SK-N-SH (cell line): ENCODE measurements around the gene IDE. TPM values are rescaled to one million over a fixed set of nuclear protein-coding genes. Genes with fewer than 3 reads are reported as not detected.

Experiments used
- CTCF ChIA-PET: fragments of 300-600, 350-600 bp; formaldehyde crosslinking; extraction: SDS; loops from one replicate; lab custom pipeline; 2021; lab: Yijun Ruan, JAX
- POLR2A ChIA-PET: fragments of 350-600 bp; sonication (Branson Sonifier 250); formaldehyde crosslinking; extraction: SDS; loops from one replicate; lab custom pipeline; 2020; ENCODE audit warnings: antibody characterized with exemption, inconsistent platforms; lab: Yijun Ruan, JAX
- DNase-seq: peaks from one replicate; pipeline ENCODE4 v3.0.0; 2012
- H2AFZ ChIP-seq: fragments of 200-600 bp; sonication (generic); 2 replicates; pipeline ENCODE4 v1.8.1; 2016; ENCODE audit warnings: antibody characterized with exemption, mild to moderate bottlenecking, low read depth
- H3F3A ChIP-seq: fragments of 200-600 bp; sonication (generic); replicated peaks from 2 replicates; pipeline ENCODE3; 2016; ENCODE audit warnings: antibody characterized with exemption, mild to moderate bottlenecking; ENCODE audit not compliant: insufficient read depth
- H3K27ac ChIP-seq, 2 experiments: fragments of 200-500 bp in 1 of 2; fragments of 200-600 bp in 1 of 2; sonication (Bioruptor generic) in 1 of 2; sonication (generic), shearing (Covaris generic) in 1 of 2; 2 replicates each; pipeline versions ENCODE4 v1.5.1 to v1.6.1; 2014 to 2016; ENCODE audit warnings: low read depth in 2 of 2, inconsistent platforms in 1 of 2, low read length in 1 of 2, mild to moderate bottlenecking in 1 of 2, mixed read lengths in 1 of 2
- H3K27me3 ChIP-seq: fragments of 200-600 bp; sonication (generic), shearing (Covaris generic); 2 replicates; pipeline ENCODE4 v1.6.1; 2016; ENCODE audit warnings: mixed run types; ENCODE audit not compliant: insufficient read depth
- H3K36me3 ChIP-seq, 2 experiments: fragments of 200-500 bp in 1 of 2; fragments of 200-600 bp in 1 of 2; sonication (Bioruptor generic) in 1 of 2; sonication (generic) in 1 of 2; replicated peaks in 1 of 2; 2 replicates each; pipeline versions ENCODE3 to v1.5.1; 2014 to 2016; ENCODE audit warnings: low read length in 1 of 2, mild to moderate bottlenecking in 1 of 2; ENCODE audit not compliant: insufficient read depth in 2 of 2, control insufficient read depth in 1 of 2
- H3K4me1 ChIP-seq, 2 experiments: fragments of 200-500 bp in 1 of 2; fragments of 200-600 bp in 1 of 2; sonication (Bioruptor generic) in 1 of 2; sonication (generic), shearing (Covaris generic) in 1 of 2; 2 replicates each; pipeline versions ENCODE4 v1.5.1 to v1.6.1; 2014 to 2016; ENCODE audit warnings: low read depth in 1 of 2, low read length in 1 of 2, mixed run types in 1 of 2; ENCODE audit not compliant: insufficient read depth in 2 of 2, control insufficient read depth in 1 of 2
- H3K4me2 ChIP-seq: fragments of 200-600 bp; sonication (generic), shearing (Covaris generic); 2 replicates; pipeline ENCODE4 v1.6.1; 2017; ENCODE audit warnings: mixed run types
- H3K4me3 ChIP-seq, 2 experiments: fragments of 200-500 bp in 1 of 2; fragments of 200-600 bp in 1 of 2; sonication (Bioruptor generic) in 1 of 2; sonication (generic), shearing (Covaris generic) in 1 of 2; 2 replicates each; pipeline versions ENCODE4 v1.5.1 to v1.8.1; 2014 to 2016; ENCODE audit warnings: low read depth in 2 of 2, inconsistent platforms in 1 of 2, low read length in 1 of 2, mild to moderate bottlenecking in 1 of 2, mixed read lengths in 1 of 2, moderate library complexity in 1 of 2
- H3K79me2 ChIP-seq: fragments of 200-600 bp; sonication (generic); 2 replicates; pipeline ENCODE4 v1.8.1; 2017; ENCODE audit warnings: mild to moderate bottlenecking; ENCODE audit not compliant: insufficient read depth
- H3K9ac ChIP-seq: fragments of 200-600 bp; sonication (generic); 2 replicates; pipeline ENCODE4 v1.6.1; 2017; ENCODE audit warnings: mixed run types
- H3K9me2 ChIP-seq: fragments of 200-600 bp; sonication (generic); 2 replicates; pipeline ENCODE4 v1.6.1; 2017; ENCODE audit warnings: mixed run types
- H3K9me3 ChIP-seq: fragments of 200-600 bp; sonication (generic); 2 replicates; pipeline ENCODE4 v1.6.1; 2017; ENCODE audit warnings: mixed run types, mild to moderate bottlenecking, moderate library complexity
- H4K20me1 ChIP-seq: fragments of 200-600 bp; sonication (generic); 2 replicates; pipeline ENCODE4 v1.6.1; 2017; ENCODE audit warnings: mild to moderate bottlenecking, mixed run types; ENCODE audit not compliant: insufficient read depth
- CHD2 ChIP-seq: fragments of 150-350 bp; IDR thresholded peaks from 2 replicates; pipeline ENCODE4 v1.6.1; 2018; ENCODE audit warnings: low read length; ENCODE audit not compliant: partially characterized antibody
- ELF1 ChIP-seq: IDR thresholded peaks from 2 replicates; pipeline ENCODE4 v1.4.0; 2012
- EP300 ChIP-seq, 2 experiments: IDR thresholded peaks; 2 replicates each; pipeline versions ENCODE4 v1.4.0 to v1.6.1; 2012; ENCODE audit warnings: borderline replicate concordance in 1 of 2, low read depth in 1 of 2, low read length in 1 of 2
- FOSL2 ChIP-seq: IDR thresholded peaks from 2 replicates; pipeline ENCODE4 v1.4.0; 2012; ENCODE audit warnings: low read depth, mild to moderate bottlenecking, moderate library complexity, borderline replicate concordance
- FOXM1 ChIP-seq: IDR thresholded peaks from 2 replicates; pipeline ENCODE4 v1.4.0; 2012; ENCODE audit warnings: low read depth, mild to moderate bottlenecking
- GABPA ChIP-seq: IDR thresholded peaks from 2 replicates; pipeline ENCODE4 v1.4.0; 2012; ENCODE audit warnings: low read depth, mild to moderate bottlenecking
- GATA2 ChIP-seq: sonication (generic); formaldehyde crosslinking; IDR thresholded peaks from 2 replicates; pipeline ENCODE4 v1.5.0; 2020; ENCODE audit warnings: mild to moderate bottlenecking, missing genetic modification reagents
- JUND ChIP-seq: IDR thresholded peaks from 2 replicates; pipeline ENCODE4 v1.4.0; 2012
- MEF2A ChIP-seq: IDR thresholded peaks from 2 replicates; pipeline ENCODE4 v1.4.0; 2012; ENCODE audit warnings: low read depth, borderline replicate concordance
- NRF1 ChIP-seq: IDR thresholded peaks from 2 replicates; pipeline ENCODE4 v1.6.1; 2012; ENCODE audit warnings: low read depth, mild to moderate bottlenecking, low read length
- RCOR1 ChIP-seq: fragments of 150-350 bp; IDR thresholded peaks from 2 replicates; pipeline ENCODE4 v1.6.1; 2017; ENCODE audit warnings: antibody characterized with exemption, low read length
- RXRA ChIP-seq: IDR thresholded peaks from 2 replicates; pipeline ENCODE4 v1.4.0; 2012; ENCODE audit warnings: low read depth, mild to moderate bottlenecking, borderline replicate concordance
- SIN3A ChIP-seq: IDR thresholded peaks from 2 replicates; pipeline ENCODE4 v1.6.1; 2012; ENCODE audit warnings: low read depth, mild to moderate bottlenecking, low read length, moderate library complexity, borderline replicate concordance
- TAF1 ChIP-seq: IDR thresholded peaks from 2 replicates; pipeline ENCODE4 v1.6.1; 2012; ENCODE audit warnings: low read depth, mild to moderate bottlenecking, low read length, moderate library complexity, borderline replicate concordance
- TCF12 ChIP-seq: IDR thresholded peaks from 2 replicates; pipeline ENCODE4 v1.4.0; 2012
- TEAD4 ChIP-seq: IDR thresholded peaks from 2 replicates; pipeline ENCODE4 v1.4.0; 2012; ENCODE audit warnings: mild to moderate bottlenecking, borderline replicate concordance; ENCODE audit not compliant: insufficient read depth
- YY1 ChIP-seq: IDR thresholded peaks from 2 replicates; pipeline ENCODE4 v1.4.0; 2012; ENCODE audit warnings: low read depth, mild to moderate bottlenecking
- WGBS: methylation state at CpG from one replicate; pipeline ENCODE4 v1.1.6; 2017; ENCODE audit warnings: low lambda C conversion rate; 5-methylcytosine and 5-hydroxymethylcytosine counted together
- polyA plus RNA-seq, 3 experiments: library from polyadenylated mRNA; depleted of rRNA; stranded (reverse); fragments of >200 nt; gene quantifications; 2 replicates each; pipeline ENCODE4 v1.2.3, GENCODE V29; 2012
- TF ChIP-seq, protein P1 (sequence below): fragments of 150-350 bp; IDR thresholded peaks from 2 replicates; pipeline ENCODE4 v1.6.1; 2017; ENCODE audit warnings: antibody characterized with exemption, low read length, low read depth, borderline replicate concordance
- TF ChIP-seq, protein P2 (sequence below): IDR thresholded peaks from 2 replicates; pipeline ENCODE4 v1.6.1; 2012; ENCODE audit warnings: mild to moderate bottlenecking, low read depth, low read length, moderate library complexity
- TF ChIP-seq, protein P3 (sequence below): IDR thresholded peaks from 2 replicates; pipeline ENCODE4 v1.4.0; 2012; ENCODE audit warnings: low read depth, borderline replicate concordance

The IDE gene
- polyA plus RNA-seq, 1 of the 3 experiments (the other 2 are of a cell fraction): 9.3 TPM

DNA sequence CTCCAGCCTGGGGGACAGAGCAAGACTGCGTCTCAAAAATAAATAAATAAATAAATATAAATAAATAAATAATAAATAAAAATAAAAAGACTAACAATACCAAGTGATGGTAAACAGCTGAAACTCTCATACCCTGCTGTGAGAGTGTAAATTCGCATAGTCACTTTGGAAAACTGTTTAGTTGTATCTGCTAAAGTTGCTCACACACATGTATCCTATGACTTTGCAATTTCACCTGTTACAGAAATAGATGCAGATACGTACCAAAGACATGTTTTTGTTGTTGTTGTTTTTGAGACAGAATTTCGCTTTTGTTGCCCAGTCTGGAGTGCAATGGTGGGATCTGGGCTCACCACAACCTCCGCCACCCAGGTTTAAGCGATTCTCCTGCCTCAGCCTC lies 135.7 kb downstream of the IDE start:
- Histone ChIP-seq H3K36me3 (no peaks in the 10 kb centered on the region), H3K27me3 (no peaks in the 10 kb centered on the region), H3K79me2 (no peaks in the 10 kb centered on the region), H3K4me2 (no peak overlapping the region), H2AFZ (no peak overlapping the region)
- no peak for DNase-seq
- TF ChIP-seq, protein P1, sequence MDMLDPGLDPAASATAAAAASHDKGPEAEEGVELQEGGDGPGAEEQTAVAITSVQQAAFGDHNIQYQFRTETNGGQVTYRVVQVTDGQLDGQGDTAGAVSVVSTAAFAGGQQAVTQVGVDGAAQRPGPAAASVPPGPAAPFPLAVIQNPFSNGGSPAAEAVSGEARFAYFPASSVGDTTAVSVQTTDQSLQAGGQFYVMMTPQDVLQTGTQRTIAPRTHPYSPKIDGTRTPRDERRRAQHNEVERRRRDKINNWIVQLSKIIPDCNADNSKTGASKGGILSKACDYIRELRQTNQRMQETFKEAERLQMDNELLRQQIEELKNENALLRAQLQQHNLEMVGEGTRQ: no peak
- TF ChIP-seq GATA2 (CRISPR knock-in tag): no peak
- TF ChIP-seq SIN3A: no peak
- no peak for TF ChIP-seq FOXM1
- no peak for TF ChIP-seq TAF1
- TF ChIP-seq RXRA: no peak
- TF ChIP-seq YY1: no peak
- no peak for TF ChIP-seq NRF1
- no peak for TF ChIP-seq EP300 (IDR thresholded peaks at IDR 0.05; ENCODE audit: borderline replicate concordance in 1 of 2, low read depth in 1 of 2, low read length in 1 of 2)
- TF ChIP-seq JUND: no peak
- TF ChIP-seq GABPA: no peak
- no peak for TF ChIP-seq MEF2A
- no peak for TF ChIP-seq CHD2
- TF ChIP-seq TEAD4: no peak
- TF ChIP-seq FOSL2: no peak
- TF ChIP-seq TCF12: no peak
- TF ChIP-seq ELF1: no peak
- no peak for TF ChIP-seq RCOR1
- TF ChIP-seq, protein P2, sequence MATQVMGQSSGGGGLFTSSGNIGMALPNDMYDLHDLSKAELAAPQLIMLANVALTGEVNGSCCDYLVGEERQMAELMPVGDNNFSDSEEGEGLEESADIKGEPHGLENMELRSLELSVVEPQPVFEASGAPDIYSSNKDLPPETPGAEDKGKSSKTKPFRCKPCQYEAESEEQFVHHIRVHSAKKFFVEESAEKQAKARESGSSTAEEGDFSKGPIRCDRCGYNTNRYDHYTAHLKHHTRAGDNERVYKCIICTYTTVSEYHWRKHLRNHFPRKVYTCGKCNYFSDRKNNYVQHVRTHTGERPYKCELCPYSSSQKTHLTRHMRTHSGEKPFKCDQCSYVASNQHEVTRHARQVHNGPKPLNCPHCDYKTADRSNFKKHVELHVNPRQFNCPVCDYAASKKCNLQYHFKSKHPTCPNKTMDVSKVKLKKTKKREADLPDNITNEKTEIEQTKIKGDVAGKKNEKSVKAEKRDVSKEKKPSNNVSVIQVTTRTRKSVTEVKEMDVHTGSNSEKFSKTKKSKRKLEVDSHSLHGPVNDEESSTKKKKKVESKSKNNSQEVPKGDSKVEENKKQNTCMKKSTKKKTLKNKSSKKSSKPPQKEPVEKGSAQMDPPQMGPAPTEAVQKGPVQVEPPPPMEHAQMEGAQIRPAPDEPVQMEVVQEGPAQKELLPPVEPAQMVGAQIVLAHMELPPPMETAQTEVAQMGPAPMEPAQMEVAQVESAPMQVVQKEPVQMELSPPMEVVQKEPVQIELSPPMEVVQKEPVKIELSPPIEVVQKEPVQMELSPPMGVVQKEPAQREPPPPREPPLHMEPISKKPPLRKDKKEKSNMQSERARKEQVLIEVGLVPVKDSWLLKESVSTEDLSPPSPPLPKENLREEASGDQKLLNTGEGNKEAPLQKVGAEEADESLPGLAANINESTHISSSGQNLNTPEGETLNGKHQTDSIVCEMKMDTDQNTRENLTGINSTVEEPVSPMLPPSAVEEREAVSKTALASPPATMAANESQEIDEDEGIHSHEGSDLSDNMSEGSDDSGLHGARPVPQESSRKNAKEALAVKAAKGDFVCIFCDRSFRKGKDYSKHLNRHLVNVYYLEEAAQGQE: no peak
- TF ChIP-seq, protein P3, sequence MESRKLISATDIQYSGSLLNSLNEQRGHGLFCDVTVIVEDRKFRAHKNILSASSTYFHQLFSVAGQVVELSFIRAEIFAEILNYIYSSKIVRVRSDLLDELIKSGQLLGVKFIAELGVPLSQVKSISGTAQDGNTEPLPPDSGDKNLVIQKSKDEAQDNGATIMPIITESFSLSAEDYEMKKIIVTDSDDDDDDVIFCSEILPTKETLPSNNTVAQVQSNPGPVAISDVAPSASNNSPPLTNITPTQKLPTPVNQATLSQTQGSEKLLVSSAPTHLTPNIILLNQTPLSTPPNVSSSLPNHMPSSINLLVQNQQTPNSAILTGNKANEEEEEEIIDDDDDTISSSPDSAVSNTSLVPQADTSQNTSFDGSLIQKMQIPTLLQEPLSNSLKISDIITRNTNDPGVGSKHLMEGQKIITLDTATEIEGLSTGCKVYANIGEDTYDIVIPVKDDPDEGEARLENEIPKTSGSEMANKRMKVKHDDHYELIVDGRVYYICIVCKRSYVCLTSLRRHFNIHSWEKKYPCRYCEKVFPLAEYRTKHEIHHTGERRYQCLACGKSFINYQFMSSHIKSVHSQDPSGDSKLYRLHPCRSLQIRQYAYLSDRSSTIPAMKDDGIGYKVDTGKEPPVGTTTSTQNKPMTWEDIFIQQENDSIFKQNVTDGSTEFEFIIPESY: no peak
- TF ChIP-seq, all 33 proteins: peak for 0
- Histone ChIP-seq H3K9ac (no peak overlapping the region), H3K4me1 (no peaks in the 10 kb centered on the region), H3K4me3 (no peak overlapping the region), H3F3A (peaks cover 2% of the 10 kb centered on the region), H3K9me3 (no peaks in the 10 kb centered on the region), H4K20me1 (no peaks in the 10 kb centered on the region), H3K27ac (no peak overlapping the region), H3K9me2 (no peaks in the 10 kb centered on the region)
- WGBS: over 99% methylated on average over 6 of the region's 6 CpGs
- CTCF ChIA-PET: interaction anchor here (0.6 to 2.8 kb wide), 3 partner anchors 23 to 439 kb away, joined by 3 to 19 read pairs (median 4); no protein-coding TSS in a partner anchor
- POLR2A ChIA-PET: no interaction called here
